Measurements from ENCODE around the gene MBL2.

DNA sequence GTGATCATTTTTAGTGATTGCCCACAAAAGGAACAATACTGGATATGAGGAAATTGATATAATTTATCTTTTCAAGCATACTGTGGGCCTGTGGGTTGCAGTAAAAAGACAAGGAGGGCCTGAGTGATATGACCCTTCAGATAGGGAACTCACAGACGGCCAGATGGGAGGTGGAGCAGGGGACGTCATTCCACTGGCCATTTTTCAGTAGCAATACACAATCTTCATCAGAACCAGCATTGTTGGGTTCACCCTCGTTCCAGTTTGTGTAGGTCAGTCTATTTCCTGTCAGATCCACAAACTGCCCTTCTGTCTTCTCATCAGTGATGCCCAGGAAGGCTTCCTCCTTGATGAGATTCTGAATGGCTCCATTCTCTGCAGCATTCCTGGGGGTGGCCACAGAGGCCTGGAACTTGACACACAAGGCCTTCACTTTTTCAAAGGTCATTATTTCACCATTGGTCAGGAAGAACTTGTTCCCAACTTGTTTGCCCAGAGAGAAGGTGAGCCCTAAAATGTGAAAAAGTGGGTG lies 4.5 kb downstream of the MBL2 start:
- TF ChIP-seq, protein P1, sequence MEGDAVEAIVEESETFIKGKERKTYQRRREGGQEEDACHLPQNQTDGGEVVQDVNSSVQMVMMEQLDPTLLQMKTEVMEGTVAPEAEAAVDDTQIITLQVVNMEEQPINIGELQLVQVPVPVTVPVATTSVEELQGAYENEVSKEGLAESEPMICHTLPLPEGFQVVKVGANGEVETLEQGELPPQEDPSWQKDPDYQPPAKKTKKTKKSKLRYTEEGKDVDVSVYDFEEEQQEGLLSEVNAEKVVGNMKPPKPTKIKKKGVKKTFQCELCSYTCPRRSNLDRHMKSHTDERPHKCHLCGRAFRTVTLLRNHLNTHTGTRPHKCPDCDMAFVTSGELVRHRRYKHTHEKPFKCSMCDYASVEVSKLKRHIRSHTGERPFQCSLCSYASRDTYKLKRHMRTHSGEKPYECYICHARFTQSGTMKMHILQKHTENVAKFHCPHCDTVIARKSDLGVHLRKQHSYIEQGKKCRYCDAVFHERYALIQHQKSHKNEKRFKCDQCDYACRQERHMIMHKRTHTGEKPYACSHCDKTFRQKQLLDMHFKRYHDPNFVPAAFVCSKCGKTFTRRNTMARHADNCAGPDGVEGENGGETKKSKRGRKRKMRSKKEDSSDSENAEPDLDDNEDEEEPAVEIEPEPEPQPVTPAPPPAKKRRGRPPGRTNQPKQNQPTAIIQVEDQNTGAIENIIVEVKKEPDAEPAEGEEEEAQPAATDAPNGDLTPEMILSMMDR (IDR thresholded peaks at IDR 0.05) = no peak
- peak; percentile 46 for TF ChIP-seq POLR2A (IDR thresholded peaks at IDR 0.05)
